HG03558 (cell line): ENCODE data around the gene BHMT.
"Not testable (repeated sequence)": the region's sequence is repeated elsewhere in the genome, so short reads cannot be mapped to it uniquely, and the experiment has no call there.

Experiments
- ATAC-seq: cut with Tn5 transposase; IDR thresholded peaks from one replicate; pipeline ENCODE4 v1.9.1; 2021; ENCODE audit warnings: moderate number of reproducible peaks; ENCODE audit not compliant: unreplicated experiment; ENCODE audit errors: extremely low read depth

The BHMT gene

DNA sequence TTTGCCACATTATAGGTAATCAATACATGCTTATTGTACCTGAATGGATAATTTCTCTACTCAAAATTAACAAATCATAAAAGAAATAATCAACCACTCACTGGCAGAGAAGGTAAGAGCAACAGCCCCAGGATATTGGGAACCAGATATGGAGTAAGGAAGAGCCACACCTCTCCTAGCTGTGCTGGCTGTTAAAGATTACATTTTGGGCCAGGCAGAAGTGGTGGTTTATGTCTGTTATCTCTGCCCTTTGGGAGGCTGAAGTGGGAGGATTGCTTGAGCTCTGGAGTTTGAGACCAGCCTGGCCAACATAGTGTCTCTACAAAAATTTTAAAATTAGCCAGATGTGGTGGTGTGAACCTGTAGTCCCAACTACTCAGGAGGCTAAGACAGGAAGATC is 56.4 kb downstream of the BHMT start:
- ATAC-seq, result no peak

DNA sequence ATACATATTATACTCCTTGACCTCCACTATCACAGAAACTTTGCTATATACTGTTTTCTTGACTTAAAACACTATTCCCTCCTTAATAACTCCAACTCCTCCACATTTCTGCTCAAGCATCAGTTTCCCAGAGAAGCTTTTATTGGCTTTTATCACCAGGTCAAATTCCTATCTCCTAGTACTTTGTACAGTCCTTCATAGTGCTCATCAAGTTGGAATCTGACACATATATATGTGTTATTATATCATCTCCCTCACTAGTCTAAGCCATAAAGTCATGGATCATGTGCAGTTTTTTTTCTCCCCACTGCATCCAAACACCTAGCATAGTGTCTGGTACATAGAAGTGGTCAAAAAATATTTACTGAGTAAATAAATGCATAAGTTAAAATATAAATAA is 59.1 kb downstream of the BHMT start:
- no peak for ATAC-seq

GRCh38 chr5:79171635-79172245 is 60.1 kb downstream of the BHMT start:
- ATAC-seq, result no peak

DNA sequence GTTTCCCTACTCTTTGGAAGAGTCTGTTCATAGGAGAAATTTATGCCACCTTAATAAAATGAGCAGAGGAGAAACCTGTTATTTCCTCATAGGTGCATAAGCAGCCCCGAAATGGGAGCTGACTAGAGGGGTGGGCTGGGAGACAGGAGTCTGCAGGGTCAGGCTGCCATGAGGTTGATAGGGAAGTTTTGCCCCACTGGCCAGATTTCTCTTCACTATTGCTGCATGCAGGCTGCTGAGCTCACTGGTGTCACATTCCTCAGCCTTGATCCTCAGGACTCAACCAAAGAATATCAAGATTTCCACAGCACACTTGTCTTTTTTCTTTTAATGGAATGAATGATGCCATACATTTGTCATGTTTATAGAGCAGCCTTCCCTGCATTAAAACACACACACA is 60.7 kb downstream of the BHMT start:
- ATAC-seq, result no peak

GRCh38 chr5:79173626-79174025 is 62.0 kb downstream of the BHMT start:
- no peak for ATAC-seq

GRCh38 chr5:79180449-79180848 is 68.8 kb downstream of the BHMT start:
- ATAC-seq, result not testable (repeated sequence)

- no peak for ATAC-seq
These were observed 69.9 kb downstream of the BHMT start for GRCh38 chr5:79181419-79182022.
